HG03025 (cell line): ENCODE data around the gene TTLL6.

Experiments used
- ATAC-seq: cut with Tn5 transposase; IDR thresholded peaks from one replicate; pipeline ENCODE4 v1.9.1; 2021; ENCODE audit warnings: mild to moderate bottlenecking, moderate library complexity; ENCODE audit not compliant: unreplicated experiment, low FRiP score

Gene TTLL6

GRCh38 chr17:48767263-48767774 is 49.7 kb downstream of the TTLL6 start:
- no peak for ATAC-seq

- no peak for ATAC-seq
These were observed 55.9 kb downstream of the TTLL6 start for GRCh38 chr17:48761114-48761513.

- ATAC-seq = no peak
These were observed 56.6 kb downstream of the TTLL6 start for GRCh38 chr17:48760411-48760810.

GRCh38 chr17:48759288-48759687 is 57.7 kb downstream of the TTLL6 start:
- ATAC-seq = no peak

GRCh38 chr17:48757524-48757961 is 59.5 kb downstream of the TTLL6 start:
- no peak for ATAC-seq

GRCh38 chr17:48756830-48757251 is 60.2 kb downstream of the TTLL6 start:
- ATAC-seq = no peak

- no peak for ATAC-seq
These were observed 61.7 kb downstream of the TTLL6 start for GRCh38 chr17:48755356-48755755.

GRCh38 chr17:48754500-48755261 is 62.3 kb downstream of the TTLL6 start:
- no peak for ATAC-seq

- no peak for ATAC-seq
These were observed 63.1 kb downstream of the TTLL6 start for GRCh38 chr17:48753794-48754499.

- no peak for ATAC-seq
These were observed 64.4 kb downstream of the TTLL6 start for GRCh38 chr17:48752399-48753288.

- no peak for ATAC-seq
These were observed 65.2 kb downstream of the TTLL6 start for GRCh38 chr17:48751733-48752398.

GRCh38 chr17:48751172-48751571 is 65.9 kb downstream of the TTLL6 start:
- ATAC-seq = no peak

- ATAC-seq = no peak
These were observed 67.1 kb downstream of the TTLL6 start for GRCh38 chr17:48749621-48750553.

GRCh38 chr17:48748718-48749566 is 68.1 kb downstream of the TTLL6 start:
- no peak for ATAC-seq

GRCh38 chr17:48747445-48748363 is 69.3 kb downstream of the TTLL6 start:
- ATAC-seq = no peak

- ATAC-seq = no peak
These were observed 70.0 kb downstream of the TTLL6 start for GRCh38 chr17:48746916-48747444.
